ENCODE results near the gene RASSF5.

GRCh38 chr1:206495493-206496046 lies 11.8 kb upstream of the RASSF5 start:
- TF ChIP-seq EZH2 (IDR thresholded peaks at IDR 0.05; ENCODE audit: borderline replicate concordance) (no peak), CTCF (IDR thresholded peaks at IDR 0.05; ENCODE audit: poor library complexity) (no peak), EZH2phosphoT487 (IDR thresholded peaks at IDR 0.05; ENCODE audit: low read depth, severe bottlenecking, unreplicated experiment) (no peak)

All from hepatocyte (in vitro differentiated cells).